GM21737 (cell line): ENCODE data around the gene EXO5.
A peak's percentile ranks its signal among the peaks of the same experiment; 100 is the strongest.
"Not testable (repeated sequence)": the region's sequence is repeated elsewhere in the genome, so short reads cannot be mapped to it uniquely, and the experiment has no call there.

Source experiments
- ATAC-seq: cut with Tn5 transposase; IDR thresholded peaks from one replicate; pipeline ENCODE4 v1.9.1; 2021; ENCODE audit warnings: mild to moderate bottlenecking, moderate library complexity; ENCODE audit not compliant: unreplicated experiment

EXO5 gene, protein sequence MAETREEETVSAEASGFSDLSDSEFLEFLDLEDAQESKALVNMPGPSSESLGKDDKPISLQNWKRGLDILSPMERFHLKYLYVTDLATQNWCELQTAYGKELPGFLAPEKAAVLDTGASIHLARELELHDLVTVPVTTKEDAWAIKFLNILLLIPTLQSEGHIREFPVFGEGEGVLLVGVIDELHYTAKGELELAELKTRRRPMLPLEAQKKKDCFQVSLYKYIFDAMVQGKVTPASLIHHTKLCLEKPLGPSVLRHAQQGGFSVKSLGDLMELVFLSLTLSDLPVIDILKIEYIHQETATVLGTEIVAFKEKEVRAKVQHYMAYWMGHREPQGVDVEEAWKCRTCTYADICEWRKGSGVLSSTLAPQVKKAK

DNA sequence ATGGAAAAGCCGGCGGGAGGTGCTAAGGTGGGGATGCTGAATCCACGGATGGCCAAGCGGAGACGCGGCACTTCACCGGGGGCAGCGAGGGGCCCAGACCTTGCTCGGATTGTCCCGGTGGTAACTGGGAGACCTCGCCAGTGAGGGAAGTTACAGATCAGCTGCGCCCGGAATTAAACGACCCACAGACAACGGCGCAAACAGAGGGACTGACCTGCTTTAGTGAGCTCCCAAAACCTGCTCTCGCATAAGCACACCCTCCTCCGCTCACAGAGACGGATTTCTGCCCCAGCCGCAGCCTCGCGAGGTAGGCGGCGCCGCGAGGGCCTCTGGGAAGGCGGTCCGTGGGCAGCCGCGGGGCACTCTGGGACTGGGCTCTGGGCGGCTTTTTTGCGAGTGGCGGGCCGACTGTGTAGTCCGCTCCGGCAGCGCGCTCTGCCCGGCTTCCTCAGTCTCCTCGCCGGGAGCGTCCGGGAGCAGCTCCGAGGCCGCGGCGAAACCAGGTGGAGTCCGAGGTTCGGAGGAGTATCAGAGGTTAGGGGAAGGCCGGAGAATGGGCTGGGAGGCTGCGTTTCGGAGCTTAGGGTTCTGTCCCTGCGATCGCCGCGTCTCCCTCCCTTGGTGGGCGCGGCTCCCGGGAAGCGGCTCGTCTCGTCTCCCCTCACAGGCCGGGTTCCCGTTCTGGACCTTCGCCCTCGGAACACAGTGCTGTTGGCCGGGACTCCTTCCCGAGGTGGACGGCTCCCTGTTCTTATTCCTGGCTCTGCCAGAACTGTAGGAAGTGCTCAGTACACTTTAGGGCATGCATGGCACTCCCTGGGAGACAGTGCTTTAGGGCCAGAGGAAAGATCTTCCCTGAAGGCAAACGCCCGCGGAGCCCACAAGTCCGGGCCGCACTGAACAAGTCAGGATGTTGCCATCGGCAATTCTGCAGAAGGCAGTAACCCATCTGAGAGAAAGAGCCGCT, at the start of gene EXO5:
Gene EXO5, plus strand, starts transcription at position 393 of the 967 bp plus-strand sequence. CDS start 5,778 bp downstream, outside the sequence.
- peak; percentile 74 for ATAC-seq

DNA sequence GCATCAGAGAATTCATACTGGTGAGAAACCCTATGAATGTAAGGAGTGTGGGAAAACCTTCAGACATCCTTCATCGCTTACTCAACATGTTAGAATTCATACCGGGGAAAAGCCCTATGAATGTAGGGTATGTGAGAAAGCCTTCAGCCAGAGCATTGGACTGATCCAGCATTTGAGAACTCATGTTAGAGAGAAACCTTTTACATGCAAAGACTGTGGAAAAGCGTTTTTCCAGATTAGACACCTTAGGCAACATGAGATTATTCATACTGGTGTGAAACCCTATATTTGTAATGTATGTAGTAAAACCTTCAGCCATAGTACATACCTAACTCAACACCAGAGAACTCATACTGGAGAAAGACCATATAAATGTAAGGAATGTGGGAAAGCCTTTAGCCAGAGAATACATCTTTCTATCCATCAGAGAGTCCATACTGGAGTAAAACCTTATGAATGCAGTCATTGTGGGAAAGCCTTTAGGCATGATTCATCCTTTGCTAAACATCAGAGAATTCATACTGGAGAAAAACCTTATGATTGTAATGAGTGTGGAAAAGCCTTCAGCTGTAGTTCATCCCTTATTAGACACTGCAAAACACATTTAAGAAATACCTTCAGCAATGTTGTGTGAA, 45.5 kb upstream of the EXO5 start:
- no peak for ATAC-seq

DNA sequence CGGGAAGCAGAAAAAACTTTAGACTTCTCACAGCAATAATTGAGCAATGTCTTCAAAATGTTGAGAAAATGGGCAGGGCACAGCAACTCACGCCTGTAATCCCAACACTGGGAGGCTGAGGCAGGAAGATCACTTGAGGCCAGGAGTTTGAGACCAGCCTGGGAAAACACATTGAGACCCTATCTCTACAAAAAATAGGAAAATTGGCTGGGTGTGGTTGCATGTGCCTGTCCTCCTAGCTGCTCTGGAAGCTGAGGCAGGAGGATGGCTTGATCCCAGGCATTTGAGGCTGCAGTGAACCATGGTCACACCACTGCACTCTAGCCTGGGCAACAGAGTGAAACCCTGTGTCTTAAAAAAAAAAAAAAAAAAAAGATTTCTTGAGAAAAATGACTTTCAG, 39.2 kb upstream of the EXO5 start:
- no peak for ATAC-seq

DNA sequence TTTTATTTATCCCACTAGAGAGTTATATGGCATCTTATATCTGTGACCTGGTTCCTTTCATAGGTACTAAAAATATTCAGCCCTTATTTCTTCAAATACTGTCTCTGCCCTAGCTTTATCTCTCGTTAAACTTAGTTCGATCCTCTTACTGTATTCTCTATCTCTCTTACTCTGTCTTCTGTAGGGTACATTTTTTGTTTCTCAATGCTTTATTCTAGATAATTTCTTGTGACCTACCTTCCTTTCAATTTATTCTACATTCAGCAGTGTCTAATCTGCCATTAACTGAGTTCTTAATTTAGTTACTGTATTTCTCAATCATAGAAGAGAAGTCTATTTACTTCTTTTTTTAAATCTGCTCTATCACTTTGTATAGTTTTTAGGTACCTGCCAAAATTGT, 33.3 kb upstream of the EXO5 start:
- no peak for ATAC-seq

DNA sequence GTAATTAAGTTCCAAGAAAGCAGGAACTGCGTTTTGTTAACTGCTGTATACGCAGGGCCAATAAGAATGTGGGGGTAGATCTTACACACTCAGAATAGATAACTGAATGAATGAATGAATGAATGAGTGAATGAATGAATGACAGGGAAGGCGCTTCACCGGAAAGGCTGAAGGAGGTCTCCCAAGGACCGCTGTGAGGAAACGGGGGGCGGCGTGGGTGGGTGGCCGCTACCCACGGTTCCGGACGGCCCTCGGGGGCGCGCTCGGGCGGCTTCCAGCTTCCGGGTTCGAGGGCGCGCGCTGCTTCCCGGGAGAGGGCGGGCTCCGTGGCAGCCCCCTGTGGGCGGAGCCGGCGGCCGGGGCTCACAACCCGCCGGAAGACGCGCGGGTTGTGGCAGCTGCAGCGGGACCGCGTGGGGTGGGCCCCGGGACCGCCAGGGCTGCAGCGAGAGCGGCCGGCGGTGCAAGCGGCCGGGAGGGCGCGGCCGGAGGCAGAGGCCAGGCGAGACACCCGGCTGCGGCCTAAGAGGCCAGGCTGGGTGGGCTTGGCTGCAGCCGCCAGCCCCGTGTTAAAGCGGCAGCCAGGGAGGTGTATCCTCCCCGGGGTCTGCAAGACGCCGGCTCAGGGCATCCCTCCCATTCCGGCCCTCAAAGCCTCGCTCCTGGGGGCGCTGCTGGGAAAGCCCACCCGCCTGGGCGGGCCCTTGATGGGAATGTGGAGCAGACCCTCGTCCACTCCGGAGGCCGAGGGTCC, 31.5 kb upstream of the EXO5 start, which contains the start of gene ZFP69:
Gene ZFP69, plus strand, starts transcription at position 367 of the 754 bp plus-strand sequence. CDS start 2,072 bp downstream, outside the sequence.
- ATAC-seq = peak; percentile 77

DNA sequence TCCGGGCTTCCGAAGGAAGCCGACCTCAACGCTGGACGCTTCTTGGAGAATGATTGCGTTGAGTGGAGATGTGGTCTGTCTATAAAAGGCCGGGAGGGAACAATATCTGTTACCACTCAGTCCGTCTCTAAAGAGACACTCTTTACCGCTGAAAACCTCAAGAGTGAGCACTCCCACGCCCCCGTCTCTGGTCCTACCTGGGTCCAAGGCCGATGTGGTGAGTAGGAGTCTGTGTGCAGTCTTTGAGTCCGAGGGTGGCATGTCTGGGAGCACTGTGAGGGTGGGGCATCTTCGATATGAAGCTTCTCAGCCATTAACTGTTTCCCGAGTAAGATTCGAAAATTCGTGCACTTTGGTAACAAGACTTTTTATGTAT, 30.9 kb upstream of the EXO5 start:
- no peak for ATAC-seq

DNA sequence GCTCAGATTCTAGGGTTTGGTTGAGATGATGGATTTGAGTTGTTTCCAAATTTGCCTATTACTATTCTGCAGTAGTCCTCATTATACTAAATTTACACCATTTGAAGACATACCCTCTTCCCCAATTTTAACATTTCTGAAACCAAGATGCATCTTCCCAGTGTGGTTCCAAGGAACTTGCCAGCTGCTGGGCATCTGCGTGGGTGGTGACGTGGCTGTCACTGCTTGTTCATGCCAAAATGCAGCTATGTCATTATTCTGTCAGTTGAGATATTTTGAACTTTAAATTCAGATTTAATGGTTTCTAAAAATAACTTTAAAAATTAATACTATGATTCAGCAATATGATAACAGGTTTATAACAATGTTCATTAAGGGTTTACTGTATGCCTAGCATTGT, 30.3 kb upstream of the EXO5 start:
- ATAC-seq = no peak

DNA sequence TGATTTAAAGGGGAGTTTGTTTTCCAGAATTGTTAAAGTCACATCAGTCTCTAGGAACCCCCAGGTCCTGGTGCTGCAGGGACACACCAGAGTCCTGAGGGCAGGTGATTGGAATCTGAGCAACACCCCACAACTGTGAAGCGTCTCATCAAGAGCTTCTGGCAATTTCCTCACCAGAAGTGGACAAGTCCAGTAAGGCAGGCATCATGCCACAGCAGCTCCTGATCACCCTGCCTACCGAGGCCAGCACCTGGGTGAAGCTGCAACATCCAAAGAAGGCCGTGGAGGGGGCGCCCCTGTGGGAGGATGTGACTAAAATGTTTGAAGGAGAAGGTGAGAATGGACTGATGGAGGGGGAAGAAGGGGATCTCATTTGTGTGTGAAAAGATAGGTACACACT, 29.4 kb upstream of the EXO5 start:
- ATAC-seq = no peak

DNA sequence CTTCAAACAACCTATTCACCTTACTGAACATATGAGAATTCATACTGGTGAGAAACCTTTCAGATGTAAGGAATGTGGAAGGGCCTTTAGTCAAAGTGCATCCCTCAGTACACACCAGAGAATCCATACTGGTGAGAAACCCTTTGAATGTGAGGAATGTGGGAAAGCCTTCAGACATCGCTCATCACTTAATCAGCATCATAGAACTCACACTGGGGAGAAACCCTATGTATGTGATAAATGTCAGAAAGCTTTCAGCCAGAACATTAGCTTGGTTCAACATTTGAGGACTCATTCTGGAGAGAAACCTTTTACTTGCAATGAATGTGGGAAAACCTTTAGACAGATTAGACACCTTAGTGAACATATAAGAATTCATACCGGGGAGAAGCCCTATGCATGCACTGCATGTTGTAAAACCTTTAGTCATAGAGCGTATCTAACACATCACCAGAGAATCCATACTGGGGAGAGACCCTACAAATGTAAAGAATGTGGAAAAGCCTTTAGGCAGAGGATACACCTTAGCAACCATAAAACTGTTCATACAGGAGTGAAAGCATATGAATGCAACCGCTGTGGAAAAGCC, 13.2 kb upstream of the EXO5 start:
- no peak for ATAC-seq

DNA sequence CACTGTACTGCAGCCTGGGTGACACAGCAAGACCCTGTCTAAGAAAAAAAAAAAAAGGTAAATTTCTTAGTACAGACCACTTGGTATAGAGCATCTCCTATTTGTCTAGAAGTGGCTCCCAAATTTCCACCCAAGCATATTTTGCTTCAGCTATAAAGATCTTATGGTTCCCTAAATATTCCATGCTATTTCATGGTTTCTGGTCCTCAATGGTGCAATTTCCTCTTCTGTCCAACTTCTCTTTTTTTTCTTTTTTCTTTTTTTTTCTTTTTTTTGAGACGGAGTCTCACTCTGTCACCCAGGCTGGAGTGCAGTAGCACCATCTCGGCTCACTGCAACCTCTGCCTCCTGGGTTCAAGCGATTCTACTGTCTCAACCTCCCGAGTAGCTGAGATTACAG, 5.9 kb upstream of the EXO5 start:
- ATAC-seq = not testable (repeated sequence)

DNA sequence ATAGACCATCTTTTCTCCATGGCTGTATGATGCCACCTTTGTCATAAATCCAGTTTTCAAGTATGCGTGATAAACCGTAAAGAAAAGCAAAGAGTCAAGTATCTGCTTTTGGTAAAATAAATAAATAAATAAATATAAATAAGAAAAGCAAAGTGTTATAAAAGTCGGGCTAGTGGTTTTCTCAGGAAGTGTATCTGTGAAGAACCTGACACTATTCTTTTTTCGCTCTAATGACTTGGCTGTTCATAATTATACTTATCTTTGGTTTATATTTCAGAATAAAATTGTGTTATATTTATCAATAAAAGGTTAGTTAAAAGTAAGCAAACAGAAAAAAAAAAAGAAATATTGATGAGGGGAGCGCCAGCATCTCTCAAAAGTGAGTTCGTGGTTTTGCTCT, 594 bp upstream of the EXO5 start:
- no peak for ATAC-seq

DNA sequence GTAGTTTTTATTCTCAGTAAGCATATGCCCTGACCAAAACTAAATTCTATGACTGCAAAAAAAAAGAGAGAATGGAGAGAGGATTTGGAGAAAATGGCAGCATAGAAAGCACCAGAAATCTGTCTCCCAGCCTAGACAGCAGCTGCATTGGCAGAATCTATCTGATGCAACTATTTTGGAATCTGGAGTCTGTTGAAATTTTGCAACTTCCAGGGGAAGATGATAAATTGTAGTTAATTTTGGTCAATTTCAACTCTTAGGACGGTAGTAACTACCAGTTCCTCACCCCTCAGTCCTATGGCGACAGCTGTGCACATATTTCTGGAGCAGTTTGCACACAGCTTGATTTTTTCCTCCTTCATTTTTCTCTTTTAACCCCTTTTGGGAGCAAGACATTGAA, 10.9 kb downstream of the EXO5 start:
- ATAC-seq = no peak

DNA sequence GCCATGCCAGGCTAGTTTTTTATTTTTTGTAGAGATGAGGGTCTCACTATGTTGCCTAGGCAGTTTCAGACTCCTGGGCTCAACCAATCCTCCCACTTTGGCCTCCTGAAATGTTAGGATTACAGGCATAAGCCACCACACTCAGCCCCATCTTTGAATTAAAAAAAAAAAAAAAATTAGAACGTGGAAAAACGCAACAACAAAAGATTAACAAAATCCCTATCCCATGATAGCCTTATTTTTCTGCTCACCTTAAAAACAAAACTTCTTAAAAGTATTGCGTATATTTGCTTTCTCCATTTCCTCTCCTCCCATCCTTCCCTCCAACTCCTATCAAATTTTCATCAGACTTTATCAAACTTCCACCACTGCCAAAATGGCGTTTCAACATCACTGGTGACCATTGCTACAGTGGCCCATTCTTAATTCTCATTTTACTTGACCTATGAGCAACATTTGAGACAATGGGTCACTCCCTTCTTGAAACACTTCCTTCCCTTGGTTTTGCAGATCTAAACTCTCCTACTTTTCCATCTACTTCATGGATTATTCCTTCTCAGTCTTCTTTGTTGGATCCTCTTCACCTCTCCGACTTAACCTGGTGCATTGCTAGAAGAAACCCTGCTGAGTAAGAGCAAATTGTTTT, 22.3 kb downstream of the EXO5 start:
- no peak for ATAC-seq

DNA sequence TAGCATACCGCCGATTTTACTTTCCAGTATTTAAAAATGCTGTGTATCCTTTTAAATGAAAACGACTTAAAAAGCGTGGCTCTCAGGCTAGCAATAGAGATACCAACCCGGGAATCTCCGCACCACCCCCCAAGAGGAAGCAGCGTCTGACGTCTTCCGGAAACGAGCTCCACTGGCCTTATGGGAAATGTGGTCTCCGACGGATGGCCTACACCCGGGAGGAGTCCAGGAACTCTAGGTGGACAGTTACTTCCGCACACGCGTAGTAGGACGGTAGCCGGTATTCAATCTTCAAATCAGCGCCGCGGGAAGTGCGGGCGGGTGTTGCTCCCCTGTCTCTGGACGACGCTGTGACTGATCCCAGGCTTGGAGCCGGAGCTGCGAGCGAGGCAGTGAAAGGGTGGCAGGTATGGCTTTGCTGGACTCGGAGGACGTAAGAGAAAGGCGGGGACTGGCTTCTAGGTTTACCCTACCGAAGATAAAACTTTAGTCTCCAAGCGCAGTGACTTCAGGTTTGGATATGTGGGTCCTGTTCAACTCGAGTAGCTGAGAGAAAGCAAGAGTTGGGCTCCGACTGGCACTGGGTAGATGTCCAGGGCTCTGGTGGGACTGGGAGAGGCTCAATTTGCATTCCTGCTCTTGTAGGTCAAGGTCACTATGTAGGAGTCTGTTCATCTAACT, 23.0 kb downstream of the EXO5 start, which contains the start of gene ZNF684:
Gene ZNF684, plus strand, starts transcription at position 257 of the 681 bp plus-strand sequence. CDS start 1,530 bp downstream, outside the sequence.
- ATAC-seq = peak; percentile 94

DNA sequence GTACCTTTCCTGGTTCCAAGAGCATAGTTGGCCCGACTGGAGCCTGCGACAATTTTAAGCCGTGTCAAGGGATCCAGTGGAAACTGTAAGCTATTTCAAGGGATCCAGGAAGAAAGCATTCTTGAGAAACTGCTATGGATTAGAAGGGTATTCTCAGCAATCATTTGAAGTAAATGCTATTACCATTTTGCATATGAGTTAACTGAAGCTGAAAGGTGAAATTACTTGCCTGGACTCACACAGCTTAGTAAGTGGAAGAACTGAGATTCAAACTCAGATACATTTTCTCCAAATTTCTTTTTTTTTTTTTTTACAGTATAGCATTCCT, 23.5 kb downstream of the EXO5 start:
- ATAC-seq = no peak

DNA sequence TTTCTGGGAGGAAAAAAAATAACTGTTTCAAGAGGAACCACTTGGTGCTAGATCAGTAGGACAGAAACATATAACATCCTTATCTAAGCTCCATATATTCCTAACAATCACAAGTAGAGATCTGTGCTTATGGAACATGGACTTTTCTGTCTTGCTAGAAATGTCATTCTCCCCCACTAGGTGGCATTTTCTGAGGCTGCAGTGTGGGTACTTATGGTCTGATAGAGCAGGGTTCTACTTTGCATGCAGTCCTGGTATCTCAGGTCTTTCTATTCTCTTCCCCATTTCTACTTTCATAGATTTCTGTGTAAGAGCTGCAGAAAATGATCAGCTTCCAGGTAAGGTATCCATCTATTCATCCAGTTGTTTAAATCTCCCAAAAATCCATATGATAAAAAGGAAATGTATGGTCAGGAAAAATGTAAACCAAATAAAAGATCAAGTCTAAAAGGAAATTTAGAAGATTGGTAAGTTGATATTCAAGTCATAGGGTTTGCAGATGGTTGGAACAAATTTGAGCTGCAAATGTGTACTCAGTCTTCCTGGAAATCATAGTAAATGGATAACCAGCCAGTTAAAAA, 24.4 kb downstream of the EXO5 start:
- no peak for ATAC-seq

DNA sequence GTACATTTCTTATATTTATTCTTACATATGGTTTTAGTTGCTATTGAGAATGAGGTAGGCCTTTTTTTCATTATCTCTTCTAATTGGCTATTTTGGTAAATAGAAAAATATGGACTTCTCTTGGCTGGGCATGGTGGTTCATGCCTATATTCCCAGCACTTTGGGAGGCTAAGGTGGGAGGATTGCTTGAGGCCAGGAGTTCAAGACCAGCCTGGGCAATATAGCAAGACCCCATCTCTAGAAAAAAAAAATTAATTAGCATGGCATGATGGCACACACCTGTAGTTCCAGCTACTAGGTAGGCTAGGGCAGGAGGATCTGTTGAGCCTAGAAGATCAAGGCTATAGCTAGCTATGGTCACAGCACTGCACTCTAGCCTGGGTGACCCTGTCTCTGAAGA, 26.0 kb downstream of the EXO5 start:
- no peak for ATAC-seq

DNA sequence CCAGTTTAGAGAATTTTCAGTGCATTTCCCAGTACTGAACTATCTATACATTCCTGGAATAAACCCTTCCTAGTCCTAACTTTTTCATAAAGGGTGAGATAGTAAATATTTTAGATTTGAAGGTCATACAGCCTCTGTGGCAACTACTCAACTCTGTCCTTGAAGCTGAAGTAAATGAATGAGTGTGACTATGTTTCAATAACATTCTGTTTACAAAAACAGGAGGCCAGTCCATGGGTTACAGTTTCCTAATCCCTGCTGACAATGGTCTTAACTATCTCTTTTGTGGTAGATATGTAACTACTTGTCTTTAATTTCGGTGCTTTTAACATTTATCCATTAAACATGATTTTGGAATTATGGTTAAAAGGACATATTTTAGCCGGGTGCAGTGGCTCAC, 27.2 kb downstream of the EXO5 start:
- ATAC-seq = no peak

DNA sequence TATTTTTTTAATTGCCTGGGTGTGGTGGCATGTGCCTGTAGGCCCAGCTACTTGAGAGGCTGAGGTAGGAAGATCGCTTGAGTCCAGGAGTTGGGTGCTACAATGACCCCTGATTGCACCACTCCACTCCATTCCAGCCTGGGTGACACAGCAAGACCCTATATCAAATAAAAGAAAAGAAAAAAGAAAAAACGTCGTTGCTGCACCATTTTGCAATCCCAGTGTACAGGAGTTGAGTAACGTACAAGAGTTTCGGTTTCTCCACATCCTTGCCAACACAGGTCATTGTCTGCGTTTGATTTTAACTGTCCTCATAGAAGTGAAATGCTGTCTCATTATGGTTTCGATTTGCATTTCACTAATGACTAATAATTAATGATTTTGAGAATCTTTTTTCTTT, 30.8 kb downstream of the EXO5 start:
- no peak for ATAC-seq
